Gastrocnemius medialis (tissue), 4 donors: ENCODE measurements around the gene HDAC4.

Experiments
- CTCF ChIP-seq, 5 experiments: fragments of 450-650 bp in 3 of 5; fragments of 200-600 bp in 2 of 5; sonication (generic) in 2 of 5; IDR thresholded peaks in 4 of 5; conservative IDR thresholded peaks in 1 of 5; 1 replicate in 4 of 5; 2 replicates in 1 of 5; pipeline ENCODE4 v1.5.1; 2016 to 2019; ENCODE audit warnings: antibody characterized with exemption in 5 of 5, mild to moderate bottlenecking in 3 of 5, moderate library complexity in 3 of 5
- POLR2A ChIP-seq, 2 donors: fragments of 450-650 bp; IDR thresholded peaks; one replicate each; pipeline ENCODE4 v1.6.1; 2017; ENCODE audit warnings: antibody characterized with exemption in 2 of 2, mild to moderate bottlenecking in 2 of 2, moderate library complexity in 2 of 2

- TF ChIP-seq CTCF (IDR thresholded peaks at IDR 0.05 in 4 of 5, conservative IDR thresholded peaks at IDR 0.05 in 1 of 5) (no peak), POLR2A (IDR thresholded peaks at IDR 0.05) (no peak)
Measured at GRCh38 chr2:239302808-239303557, 97.8 kb downstream of the HDAC4 start.
